Colon (tissue), 2 donors: Measurements from ENCODE around the gene CYB561D2.

Source experiments
- FAIRE-seq: peaks from 2 replicates; lab custom pipeline; 2012; peaks lifted over from hg19 to GRCh38; lab: Jason Lieb, UNC
- donor health status: control.
- donor health status: control.

Gene CYB561D2

DNA sequence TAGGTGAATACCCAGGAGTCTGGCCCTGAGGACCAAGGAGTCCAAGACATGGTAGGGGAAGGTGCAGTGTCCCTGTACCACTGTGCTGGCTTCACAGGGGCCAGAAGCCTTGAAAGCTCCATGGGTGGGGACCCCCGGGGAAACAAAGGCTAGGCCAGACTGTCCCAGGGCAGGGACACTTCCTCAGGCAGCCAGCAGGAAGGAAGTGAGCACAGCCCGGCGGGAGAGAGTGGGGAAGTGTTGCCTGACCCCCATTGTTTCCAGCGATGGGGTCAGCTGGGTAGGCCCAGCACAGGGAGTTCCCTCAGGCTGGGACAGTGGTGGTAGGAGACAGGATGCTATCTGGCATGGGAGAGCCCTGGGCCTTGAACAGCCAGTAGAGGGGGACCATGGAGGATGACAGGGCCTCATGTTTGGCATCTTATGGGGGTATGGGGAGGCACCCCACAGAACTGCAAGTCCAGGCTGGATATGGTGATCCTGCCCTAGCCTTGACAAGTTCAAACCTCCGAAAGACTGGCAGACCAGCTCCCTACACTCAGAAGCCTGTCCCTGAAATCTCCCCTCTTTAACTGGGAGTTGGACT lies 27.0 kb upstream of the CYB561D2 start:
- no peak for FAIRE-seq

DNA sequence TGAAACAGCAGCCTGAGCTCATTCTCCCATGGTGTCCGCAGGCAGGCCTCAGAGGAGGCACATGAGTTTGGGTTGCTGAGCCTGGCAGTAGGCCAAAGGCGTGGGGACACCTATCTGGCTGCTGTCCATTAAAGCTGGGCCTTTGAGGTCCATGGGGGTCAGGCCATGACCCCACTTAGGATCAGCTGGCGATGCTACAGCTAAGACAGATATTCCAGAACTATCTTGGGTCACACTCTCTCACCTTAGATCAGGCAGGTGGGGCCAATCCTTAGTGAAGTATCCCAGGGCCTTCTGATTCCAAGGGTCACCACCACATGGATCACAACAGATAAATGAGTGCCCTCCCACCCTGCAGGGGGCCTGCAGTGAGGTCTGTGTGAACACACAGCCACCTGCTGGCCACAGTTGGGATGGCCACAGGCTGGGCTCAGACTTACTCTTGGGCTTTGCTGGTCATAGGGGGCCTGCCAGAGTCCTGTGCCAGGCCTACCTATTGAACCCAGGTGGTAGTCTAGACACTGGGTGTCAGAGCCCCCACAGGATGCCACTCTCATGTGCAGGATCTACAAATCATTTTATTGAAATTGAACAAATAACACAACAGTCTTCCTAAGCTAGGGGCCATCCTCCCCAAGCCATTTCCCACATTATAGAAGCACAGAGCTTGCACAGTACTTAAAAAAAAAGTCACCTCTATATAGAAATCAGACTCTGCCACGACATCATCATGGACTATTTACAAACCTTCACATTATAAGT lies 26.1 kb upstream of the CYB561D2 start:
- no peak for FAIRE-seq

DNA sequence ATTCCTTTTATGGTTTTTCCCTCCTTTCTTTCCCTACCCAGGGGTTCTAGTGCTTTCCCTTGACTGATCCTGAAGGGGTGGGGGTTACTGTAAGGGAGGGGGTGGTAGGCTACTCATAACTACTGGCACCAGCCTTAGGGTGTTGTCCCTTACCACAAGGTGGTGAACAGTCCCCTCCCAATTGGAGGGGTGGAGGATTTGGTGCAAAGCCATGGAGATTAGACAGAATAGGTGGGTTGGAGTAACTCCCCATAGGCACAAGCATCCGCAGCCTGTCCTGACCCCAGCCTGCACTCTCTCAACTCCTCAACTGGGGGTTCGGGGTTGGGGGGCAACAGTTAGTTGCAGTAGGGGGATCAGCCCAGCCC lies 25.6 kb upstream of the CYB561D2 start:
- FAIRE-seq, result no peak

DNA sequence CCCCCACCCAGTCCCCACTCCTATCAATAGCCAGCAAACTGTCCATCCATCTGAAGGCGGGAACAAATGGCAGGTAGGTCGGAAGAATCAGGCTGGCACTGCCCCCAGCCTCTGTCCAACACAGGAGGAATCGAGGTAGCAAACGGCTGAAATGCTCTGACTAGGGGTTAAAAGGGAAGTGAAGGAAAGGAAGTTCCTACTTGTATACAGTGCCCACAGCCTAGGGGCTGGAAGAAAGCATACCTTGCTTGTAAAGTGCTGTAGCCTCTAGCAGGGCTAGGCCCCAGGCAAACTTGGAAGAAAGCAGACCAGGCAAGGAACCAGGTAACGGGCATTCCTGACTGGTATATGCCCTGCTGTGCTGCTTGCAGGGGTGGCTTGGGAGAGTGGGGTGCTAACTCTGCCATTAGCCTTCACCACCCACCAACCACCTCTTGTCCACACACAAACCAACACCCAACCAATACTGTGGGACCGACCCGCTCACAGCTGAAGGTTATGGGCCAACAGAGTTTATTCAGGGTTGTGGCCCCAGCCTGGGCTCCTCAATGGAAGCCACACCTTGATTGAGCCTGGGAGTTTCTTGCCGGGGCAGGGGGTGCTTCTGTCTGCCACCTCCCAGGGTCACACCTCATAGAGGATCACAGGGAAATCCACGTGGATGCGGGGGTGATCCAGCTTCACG lies 25.0 kb upstream of the CYB561D2 start:
- FAIRE-seq, result no peak

DNA sequence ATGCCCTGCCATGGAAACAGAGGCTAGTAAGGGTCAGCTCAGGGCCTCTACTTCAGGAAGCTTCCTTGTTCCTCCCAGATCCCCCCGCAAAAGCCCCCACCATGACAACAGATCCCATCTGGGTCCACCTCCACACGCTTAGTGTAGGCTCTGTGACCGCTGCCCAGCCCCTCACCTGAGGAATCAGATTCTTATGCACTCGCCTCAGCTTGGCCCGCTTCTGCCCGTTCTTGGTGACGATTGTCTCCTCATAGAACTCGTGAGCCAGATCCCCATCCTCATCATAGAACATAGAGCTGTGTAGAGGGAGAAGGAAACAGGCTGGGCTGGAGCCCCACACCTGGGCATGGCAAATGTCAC lies 24.5 kb upstream of the CYB561D2 start:
- FAIRE-seq, result no peak

DNA sequence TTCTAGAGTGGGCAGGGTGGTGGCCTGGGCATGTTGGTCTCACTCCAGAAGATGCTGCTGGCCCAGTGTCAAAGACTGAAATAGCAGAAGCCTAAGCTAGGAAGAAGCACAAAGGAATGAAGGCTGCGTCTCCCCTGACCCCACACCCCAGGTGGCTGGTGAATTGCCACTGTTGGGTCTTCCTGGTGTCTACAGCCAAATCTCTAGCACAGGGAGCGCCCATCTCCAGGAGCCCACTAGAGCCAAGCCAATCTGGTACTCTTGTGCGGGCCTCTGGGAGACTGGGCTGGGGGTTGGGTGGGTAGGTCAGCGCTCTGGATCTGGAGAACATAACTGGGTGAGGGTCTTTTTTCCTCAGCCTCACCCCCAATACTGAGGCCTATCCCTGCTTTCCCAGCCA lies 23.5 kb upstream of the CYB561D2 start:
- FAIRE-seq, result no peak

DNA sequence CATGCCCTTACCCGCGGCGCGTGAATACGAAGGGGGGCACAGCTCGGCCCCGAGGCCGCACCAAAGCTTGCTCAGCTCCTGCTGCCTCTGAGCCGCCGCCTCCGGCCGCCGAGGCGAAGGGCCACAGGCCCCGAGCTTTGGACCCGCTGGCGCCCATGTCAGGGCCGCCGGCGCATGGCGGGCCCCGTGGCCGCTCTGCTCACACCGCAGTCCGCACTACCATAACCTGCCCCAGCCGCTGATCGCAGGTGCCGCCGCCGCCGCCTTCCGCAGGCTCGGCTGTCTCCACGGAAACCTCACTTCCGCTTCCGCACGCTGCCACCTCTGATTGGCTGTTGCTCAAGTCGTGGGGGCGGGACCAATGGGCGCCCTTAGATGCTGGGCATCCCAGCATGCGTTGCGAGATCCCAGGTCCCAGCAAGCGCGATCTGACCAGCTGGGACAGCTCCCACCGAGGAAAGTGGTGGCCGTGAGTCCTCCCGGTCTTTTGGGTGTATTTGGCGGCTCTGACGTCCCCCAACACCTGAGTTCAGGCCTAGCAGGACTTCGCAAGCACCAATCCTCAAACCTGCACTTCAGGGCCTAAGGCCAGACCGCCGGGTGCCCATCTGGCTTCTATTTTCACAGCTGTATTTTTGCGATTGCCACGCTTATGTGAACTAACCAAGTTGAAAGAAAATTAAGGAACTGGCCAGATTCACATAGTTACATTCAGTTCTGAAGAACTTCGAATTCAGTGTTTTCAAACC lies 22.5 kb upstream of the CYB561D2 start, which contains the start of gene TUSC2:
Gene TUSC2 (minus strand): TSS at position 281 of the 749 bp plus-strand sequence. CDS start 124 bp downstream, at position 157.
- no peak for FAIRE-seq

DNA sequence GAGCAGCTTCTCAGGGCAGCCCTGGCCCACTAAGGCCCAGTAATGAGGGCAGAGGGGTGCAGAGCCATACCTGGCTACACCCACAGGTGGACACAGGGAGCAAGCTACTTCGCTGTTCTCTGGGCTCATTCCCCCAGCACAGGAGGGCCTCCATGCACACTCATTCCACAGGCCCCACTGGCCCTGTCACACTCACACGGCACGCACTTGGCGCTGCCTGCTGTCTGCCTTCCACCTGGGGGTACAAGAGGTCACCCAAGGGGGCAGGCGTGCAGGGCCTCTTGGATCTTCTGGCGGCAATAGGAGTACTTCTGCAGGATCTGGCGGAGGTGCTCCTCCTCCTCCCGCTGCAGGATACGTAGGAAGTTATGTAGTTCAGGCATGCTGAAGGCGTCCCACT lies 20.3 kb upstream of the CYB561D2 start:
- FAIRE-seq, result no peak

DNA sequence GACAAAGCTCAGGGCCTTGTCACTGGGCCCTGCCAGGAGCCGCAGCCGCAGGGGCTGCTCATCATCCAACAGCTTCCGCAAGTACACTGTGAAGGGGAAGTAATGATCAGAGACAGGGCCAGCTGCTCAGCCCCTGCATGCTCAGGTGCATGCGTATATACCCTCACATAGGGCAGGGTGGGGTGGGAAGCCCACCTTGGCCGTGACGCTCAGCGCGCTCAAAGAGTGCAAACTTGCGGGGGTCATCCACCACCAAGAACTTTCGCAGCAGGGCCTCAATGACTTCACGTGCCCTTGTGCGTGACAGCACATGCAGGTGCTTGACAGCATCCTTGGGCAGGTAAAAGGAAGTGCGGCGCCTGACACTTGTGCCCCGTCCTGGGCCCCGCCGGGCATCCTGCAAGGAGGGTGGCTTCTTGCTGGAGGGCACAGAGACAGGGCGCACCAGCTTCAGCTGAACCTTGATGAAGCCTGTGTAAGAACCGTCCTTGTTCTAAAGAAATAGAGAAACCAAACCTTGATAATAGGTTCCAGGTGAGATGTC lies 19.2 kb upstream of the CYB561D2 start:
- FAIRE-seq, result no peak

DNA sequence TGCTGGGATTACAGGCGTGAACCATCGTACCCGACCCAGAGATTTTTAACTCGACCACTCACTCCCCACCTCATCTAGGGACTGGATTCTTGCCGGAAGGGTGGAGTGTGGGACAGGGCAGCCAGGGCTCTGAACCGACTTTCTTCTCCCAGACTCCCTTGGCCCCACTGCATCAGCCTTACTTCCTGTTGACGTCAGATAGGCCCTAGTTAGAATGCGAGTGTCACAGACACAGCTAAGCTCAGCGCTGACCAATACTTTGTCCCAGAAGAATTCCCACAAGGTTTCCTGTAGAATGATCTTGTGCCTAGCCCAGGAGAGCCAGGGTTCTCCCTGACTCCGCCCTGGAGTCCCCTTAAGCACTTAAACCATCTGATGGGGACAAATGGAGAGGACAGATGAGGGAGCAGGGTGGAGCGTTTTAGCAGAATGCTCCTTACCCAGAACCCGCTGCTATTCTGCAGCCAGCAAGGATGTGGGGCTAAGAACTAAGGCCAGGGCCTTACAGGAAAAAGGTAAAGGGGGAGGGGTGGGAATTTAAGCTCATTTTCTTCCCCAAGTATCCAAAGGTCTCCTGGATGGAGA lies 16.8 kb upstream of the CYB561D2 start:
- FAIRE-seq, result no peak

DNA sequence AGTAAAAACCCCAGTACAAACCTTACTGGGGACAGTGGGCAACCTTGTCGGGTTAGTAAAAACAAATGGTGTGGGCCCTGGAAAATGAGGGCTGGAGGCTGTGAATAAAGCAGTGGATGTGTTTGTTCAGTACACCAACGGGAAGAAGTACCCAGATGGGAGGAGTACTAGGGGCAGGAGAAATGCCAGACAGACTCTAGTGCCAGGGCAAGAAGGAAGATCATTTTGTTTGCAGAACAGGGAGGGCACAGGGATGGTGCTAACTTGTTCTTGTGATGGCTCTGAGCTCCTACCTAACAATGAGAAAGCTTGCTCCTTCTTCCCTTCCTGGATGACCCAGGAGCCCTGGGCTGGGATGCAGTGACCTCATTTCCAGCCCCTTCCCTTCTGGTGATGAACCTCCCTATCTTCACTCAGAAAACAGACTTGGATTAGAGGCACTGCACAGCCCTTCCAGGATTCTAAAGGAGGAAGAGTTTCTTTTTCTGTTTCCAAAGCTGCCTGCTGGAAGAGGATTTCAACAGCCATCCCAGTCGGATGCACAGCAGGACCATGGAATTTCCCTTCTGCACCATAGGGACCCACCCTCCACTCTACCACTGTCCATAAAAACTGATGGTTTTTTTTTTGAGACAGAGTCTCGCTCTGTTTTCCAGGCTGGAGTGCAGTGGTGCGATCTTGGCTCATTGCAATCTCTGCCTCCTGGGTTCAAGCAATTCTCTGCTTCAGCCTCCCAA lies 16.2 kb upstream of the CYB561D2 start:
- no peak for FAIRE-seq

DNA sequence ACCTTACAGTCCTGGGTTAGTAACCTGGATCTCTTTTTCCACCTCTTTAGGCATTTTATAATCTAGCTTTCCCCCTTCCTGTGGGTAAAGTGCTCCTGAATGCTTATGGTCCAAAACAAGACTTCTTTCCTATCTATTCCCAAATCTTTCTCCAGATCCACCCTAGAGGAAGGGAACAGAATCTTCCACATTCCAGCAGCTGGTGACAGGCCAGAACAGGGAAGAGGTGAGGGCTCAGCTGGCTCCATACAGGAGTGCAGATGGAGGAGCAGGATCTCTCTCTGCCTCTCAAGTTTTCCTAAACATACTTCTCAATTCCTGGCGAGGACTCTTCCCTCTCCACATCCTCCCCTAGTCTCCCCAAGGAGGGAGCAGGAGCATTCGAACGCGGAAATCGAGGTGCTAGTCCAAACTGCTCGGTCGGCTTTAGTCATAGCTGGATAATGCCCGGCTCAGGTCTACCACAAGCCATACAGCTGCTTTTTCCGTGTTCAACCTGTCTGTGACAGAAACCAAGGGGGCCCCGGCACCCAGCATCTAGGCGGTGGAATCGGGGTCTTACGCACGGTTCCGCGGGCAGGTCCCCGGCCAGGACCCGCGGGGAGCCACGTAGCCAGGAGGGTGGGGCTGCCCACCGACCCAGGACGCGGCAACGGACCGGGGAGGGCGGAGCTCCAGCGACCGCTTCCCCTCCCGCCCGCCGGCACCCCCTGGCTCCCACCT lies 14.0 kb upstream of the CYB561D2 start:
- FAIRE-seq, result no peak

DNA sequence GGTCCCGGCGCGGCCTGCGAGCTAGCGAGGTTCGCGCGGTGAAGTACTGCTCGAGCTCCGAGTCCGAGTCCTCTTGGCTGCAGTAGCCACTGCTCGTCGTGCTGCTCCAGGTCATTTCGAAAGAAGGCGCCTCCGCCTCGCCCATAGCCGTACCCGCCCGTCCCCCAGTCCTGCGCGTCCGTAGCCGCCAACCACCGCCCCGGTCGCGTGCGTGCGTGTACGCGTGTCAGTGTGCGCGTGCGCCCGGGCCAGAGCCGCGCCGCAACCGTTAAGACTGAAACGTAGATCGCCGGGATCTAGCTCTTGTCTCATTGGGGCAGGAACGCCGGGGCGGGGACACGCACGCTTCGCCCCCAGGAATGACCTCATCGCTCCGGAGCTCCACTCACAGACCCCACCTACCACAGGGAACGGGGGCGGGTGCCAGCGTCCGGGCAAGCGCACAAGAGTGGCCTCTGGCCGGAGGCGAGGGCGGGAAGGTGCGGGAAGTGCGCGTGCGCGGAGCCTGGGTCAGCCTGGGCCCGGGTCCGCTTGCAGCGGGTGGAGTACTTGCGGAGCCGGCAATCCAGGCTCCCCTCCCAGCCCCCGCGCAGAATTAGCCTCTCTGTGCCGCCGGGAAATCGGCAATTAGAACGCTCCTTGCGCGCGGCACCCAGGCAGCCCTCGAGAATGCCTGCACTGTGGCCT lies 13.3 kb upstream of the CYB561D2 start:
- FAIRE-seq, result no peak

DNA sequence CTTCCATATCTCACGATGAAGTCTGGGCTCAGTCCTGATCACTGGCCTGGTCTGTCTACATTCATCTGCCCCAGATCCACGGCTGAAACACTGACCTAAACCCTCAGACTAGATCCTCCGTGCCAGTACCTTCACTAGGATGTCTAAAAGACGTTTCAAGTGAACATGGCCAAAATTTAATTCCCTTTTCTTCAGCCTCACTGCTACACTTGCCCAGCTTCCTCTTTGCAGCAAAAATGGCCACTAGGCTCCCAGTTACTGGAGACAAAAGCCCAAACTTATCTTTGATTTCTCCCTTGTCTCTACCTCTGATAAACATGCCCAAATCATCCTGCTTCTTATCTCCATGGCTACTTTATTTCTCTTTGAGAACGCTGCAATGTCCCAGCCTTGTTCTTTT lies 11.7 kb upstream of the CYB561D2 start:
- FAIRE-seq, result no peak

DNA sequence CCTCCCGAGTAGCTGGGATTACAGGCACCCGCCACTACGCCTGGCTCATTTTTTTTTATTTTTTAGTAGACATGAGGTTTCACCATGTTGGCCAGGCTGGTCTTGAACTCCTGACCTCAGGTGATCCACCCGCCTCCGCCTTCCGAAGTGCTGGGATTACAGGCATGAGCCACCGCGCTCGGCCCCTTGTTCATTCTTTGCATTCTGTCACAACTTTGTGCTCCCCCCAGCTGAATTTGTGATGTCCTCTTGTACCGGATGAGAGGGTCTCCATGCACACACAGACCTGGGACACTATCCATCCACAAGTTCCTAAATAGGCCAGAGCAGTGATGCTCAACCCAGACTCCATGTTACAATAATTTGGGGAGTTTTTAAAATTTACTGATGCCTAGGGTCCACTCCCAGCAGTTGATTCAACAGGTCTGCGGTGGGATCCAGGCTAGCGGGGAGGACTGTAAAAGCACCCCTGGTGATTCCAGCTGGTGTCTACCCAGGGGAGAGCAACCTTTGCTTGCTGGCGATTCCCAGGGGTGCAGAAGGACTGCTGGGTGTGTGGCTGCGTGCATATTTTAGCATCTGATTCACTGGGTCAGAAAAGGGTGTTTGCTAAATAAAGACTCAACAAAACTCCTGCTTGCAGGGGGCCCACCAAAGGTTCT lies 11.0 kb upstream of the CYB561D2 start:
- FAIRE-seq, result no peak

DNA sequence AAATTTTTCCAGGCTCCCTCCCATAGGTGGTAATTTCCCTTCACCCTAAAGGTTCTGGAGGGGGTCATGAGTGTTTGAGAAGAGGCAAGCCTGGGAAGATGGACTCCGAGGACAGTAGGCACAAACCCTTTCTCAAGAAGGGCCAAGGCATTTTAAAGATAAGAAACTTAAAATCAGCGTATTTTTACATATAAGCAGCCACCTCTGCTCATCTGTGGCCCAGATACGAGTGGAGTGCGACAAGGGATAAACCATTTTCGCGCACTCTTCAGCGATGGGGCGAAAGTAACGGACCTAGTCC lies 10.6 kb upstream of the CYB561D2 start:
- no peak for FAIRE-seq

DNA sequence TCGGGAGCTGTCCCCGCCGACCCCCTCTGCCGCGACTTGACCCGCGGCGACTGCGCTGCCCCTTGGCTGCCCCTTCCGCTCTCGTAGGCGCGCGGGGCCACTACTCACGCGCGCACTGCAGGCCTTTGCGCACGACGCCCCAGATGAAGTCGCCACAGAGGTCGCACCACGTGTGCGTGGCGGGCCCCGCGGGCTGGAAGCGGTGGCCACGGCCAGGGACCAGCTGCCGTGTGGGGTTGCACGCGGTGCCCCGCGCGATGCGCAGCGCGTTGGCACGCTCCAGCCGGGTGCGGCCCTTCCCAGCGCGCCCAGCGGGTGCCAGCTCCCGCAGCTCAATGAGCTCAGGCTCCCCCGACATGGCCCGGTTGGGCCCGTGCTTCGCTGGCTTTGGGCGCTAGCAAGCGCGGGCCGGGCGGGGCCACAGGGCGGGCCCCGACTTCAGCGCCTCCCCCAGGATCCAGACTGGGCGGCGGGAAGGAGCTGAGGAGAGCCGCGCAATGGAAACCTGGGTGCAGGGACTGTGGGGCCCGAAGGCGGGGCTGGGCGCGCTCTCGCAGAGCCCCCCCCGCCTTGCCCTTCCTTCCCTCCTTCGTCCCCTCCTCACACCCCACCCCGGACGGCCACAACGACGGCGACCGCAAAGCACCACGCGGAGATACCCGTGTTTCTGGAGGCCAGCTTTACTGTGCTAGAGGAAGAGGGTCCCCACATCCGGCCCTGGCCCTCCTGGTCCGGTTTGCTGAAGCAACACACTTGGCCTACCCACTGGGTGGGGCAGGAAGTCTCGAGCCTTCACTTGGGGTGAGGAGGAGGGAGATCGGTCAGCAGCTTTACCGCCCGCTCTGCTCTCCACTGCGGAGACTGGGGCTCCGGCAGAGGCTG lies 10.0 kb upstream of the CYB561D2 start, which contains the start of gene RASSF1:
Gene RASSF1 (minus strand): TSS at position 389 of the 882 bp plus-strand sequence. CDS start 31 bp downstream, at position 358.
- no peak for FAIRE-seq

DNA sequence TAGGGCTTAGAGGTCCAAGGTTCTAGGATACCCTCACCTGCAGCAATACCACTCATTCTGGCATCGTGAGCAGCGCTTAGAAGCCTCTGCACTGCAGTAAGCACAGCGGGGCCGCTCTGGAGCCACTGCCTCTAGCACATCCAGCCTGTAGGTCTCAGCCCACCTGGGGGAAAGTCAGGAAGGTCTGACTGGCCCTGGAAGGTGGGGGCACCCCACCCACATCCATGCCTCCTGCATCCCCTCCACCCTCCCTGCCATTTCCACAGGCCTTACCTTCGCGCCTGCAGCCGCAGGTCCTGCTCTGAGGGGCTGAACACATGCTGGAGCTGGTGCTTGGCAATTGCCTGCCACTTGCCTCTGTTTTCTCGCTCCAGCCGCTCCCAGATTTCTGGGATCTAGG lies 9.1 kb upstream of the CYB561D2 start:
- no peak for FAIRE-seq
